Activated gamma-delta T cell treated with anti-CD3 and anti-CD28 coated beads, Interleukin-2, amount 50 U/mL, for 16 hours (primary cell): Measurements from ENCODE around the gene TRAF4.
"Not testable (repeated sequence)": the region's sequence is repeated elsewhere in the genome, so short reads cannot be mapped to it uniquely, and the experiment has no call there.

Experiments
- DNase-seq: peaks from one replicate; pipeline ENCODE4 v3.0.0-alpha.2; 2020; ENCODE audit warnings: low read depth

The TRAF4 gene

GRCh38 chr17:28792877-28793661 is 49.3 kb downstream of the TRAF4 start:
- no peak for DNase-seq

GRCh38 chr17:28794846-28795441 is 51.1 kb downstream of the TRAF4 start:
- not testable (repeated sequence) for DNase-seq

GRCh38 chr17:28796062-28796461 is 52.3 kb downstream of the TRAF4 start:
- DNase-seq, result no peak
